PC-3 (cell line): ENCODE results near the gene DDC. TPM values are rescaled to one million over a fixed set of nuclear protein-coding genes. Genes with fewer than 3 reads are reported as not detected.
"Not testable (repeated sequence)": the region's sequence is repeated elsewhere in the genome, so short reads cannot be mapped to it uniquely, and the experiment has no call there.

Source experiments
- ATAC-seq: fragments of 200-7000 bp; cut with Tn5 transposase; 2 replicates; pipeline ENCODE4 v1.9.1; 2020; ENCODE audit warnings: mild to moderate bottlenecking, moderate library complexity
- BruUV-seq: library from RNA; stranded (reverse); fragments of 400-500 nt; replicated peaks from 2 replicates; lab custom pipeline; 2021; lab: Mats Ljungman, UMichigan
- CTCF ChIA-PET: fragments of 300-600 bp; sonication (Branson Sonifier 250); formaldehyde crosslinking; loops from one replicate; lab custom pipeline; 2022; ENCODE audit warnings: antibody characterized with exemption; lab: Charles Lee
- POLR2A ChIA-PET: fragments of 300-600 bp; sonication (Branson Sonifier 250); formaldehyde crosslinking; loops from one replicate; lab custom pipeline; 2022; ENCODE audit warnings: antibody characterized with exemption; ENCODE audit not compliant: unreplicated experiment; lab: Charles Lee
- DNase-seq: peaks from one replicate; pipeline ENCODE4 v3.0.0-alpha.2; 2015
- H2AFZ ChIP-seq: fragments of 300-600 bp; sonication (generic); 2 replicates; pipeline ENCODE4 v1.6.0; 2016; ENCODE audit warnings: antibody characterized with exemption, low read length
- H3F3A ChIP-seq: fragments of 300-600 bp; sonication (generic); one replicate; pipeline ENCODE4 v1.6.0; 2017; ENCODE audit warnings: antibody characterized with exemption, low read length, control low read depth, mild to moderate bottlenecking; ENCODE audit not compliant: unreplicated experiment
- H3K27ac ChIP-seq: fragments of 300-600 bp; sonication (generic); 2 replicates; pipeline ENCODE4 v1.5.1; 2016; ENCODE audit warnings: mild to moderate bottlenecking, low read length
- H3K27me3 ChIP-seq: fragments of 300-600 bp; sonication (generic); 2 replicates; pipeline ENCODE4 v1.6.1; 2016; ENCODE audit warnings: low read length, mixed read lengths
- H3K36me3 ChIP-seq: fragments of 300-600 bp; sonication (generic); 2 replicates; pipeline ENCODE4 v1.6.1; 2016; ENCODE audit warnings: low read depth, mixed run types, low read length, mixed read lengths
- H3K4me1 ChIP-seq: fragments of 300-600 bp; sonication (generic); 2 replicates; pipeline ENCODE4 v1.5.1; 2016; ENCODE audit warnings: low read length; ENCODE audit not compliant: insufficient read depth
- H3K4me2 ChIP-seq: fragments of 300-600 bp; sonication (generic); 2 replicates; pipeline ENCODE4 v1.6.0; 2016; ENCODE audit warnings: low read length
- H3K4me3 ChIP-seq: fragments of 300-600 bp; sonication (generic); 2 replicates; pipeline ENCODE4 v1.5.1; 2016; ENCODE audit warnings: mild to moderate bottlenecking, low read length, mixed read lengths
- H3K79me2 ChIP-seq: fragments of 300-600 bp; sonication (generic); 2 replicates; pipeline ENCODE4 v1.6.1; 2017; ENCODE audit warnings: low read length, mixed read lengths
- H3K9ac ChIP-seq: fragments of 300-600 bp; sonication (generic); 2 replicates; pipeline ENCODE4 v1.6.0; 2016; ENCODE audit warnings: mild to moderate bottlenecking, low read length
- H3K9me2 ChIP-seq: fragments of 300-600 bp; sonication (generic); replicated peaks from 2 replicates; pipeline ENCODE4 v1.6.1; 2016; ENCODE audit warnings: mixed run types, low read length, mixed read lengths
- H3K9me3 ChIP-seq: fragments of 300-600 bp; sonication (generic); 2 replicates; pipeline ENCODE4 v1.6.1; 2016; ENCODE audit warnings: low read length, mixed read lengths
- H4K20me1 ChIP-seq: fragments of 300-600 bp; sonication (generic); 2 replicates; pipeline ENCODE4 v1.6.1; 2016; ENCODE audit warnings: low read length, mixed read lengths
- CTCF ChIP-seq: fragments of 300-600 bp; sonication (generic); conservative IDR thresholded peaks from 2 replicates; pipeline ENCODE4 v1.5.1; 2017; ENCODE audit warnings: antibody characterized with exemption, low read depth, mild to moderate bottlenecking, low read length
- EZH2 ChIP-seq: fragments of 300-600 bp; sonication (generic); IDR thresholded peaks from one replicate; pipeline ENCODE4 v1.6.1; 2017; ENCODE audit warnings: antibody characterized with exemption, mild to moderate bottlenecking, low read length; ENCODE audit not compliant: unreplicated experiment
- EZH2phosphoT487 ChIP-seq: fragments of 300-600 bp; sonication (generic); IDR thresholded peaks from 2 replicates; pipeline ENCODE4 v1.6.1; 2018; ENCODE audit warnings: mild to moderate bottlenecking, antibody characterized with exemption, low read length, borderline replicate concordance
- intact Hi-C: fragments of 100-400 bp; cut with micrococcal nuclease; formaldehyde crosslinking; loops from 2 replicates; pipeline ENCODE4 v1.9.0; 2023
- total RNA-seq: library from RNA; depleted of rRNA; stranded (reverse); fragments of >200 nt; gene quantifications from 2 replicates; pipeline ENCODE4 v1.2.3, GENCODE V29; 2014

The DDC gene
- total RNA-seq, 1 experiment from 2014 or later: not detected

- DNase-seq: no peak
- Histone ChIP-seq H3K4me2 (no peak overlapping the region), H3K36me3 (no peaks in the 10 kb centered on the region), H3K4me3 (no peak overlapping the region), H3K9ac (no peak overlapping the region), H3K79me2 (no peaks in the 10 kb centered on the region), H3K9me3 (no peaks in the 10 kb centered on the region), H3K27me3 (no peaks in the 10 kb centered on the region), H3K4me1 (peaks cover 19% of the 10 kb centered on the region), H4K20me1 (no peaks in the 10 kb centered on the region), H3K27ac (no peak overlapping the region), H3K9me2 (no peaks in the 10 kb centered on the region), H2AFZ (no peak overlapping the region), H3F3A (no peaks in the 10 kb centered on the region)
- ATAC-seq: no peak
- CTCF ChIA-PET: no interaction called here
- intact Hi-C loops: no loop called here
- TF ChIP-seq EZH2: no peak
- no peak for TF ChIP-seq CTCF
- no peak for TF ChIP-seq EZH2phosphoT487
- POLR2A ChIA-PET: no interaction called here
- no TSS peak for BruUV-seq
Measured at GRCh38 chr7:50528266-50529092, 36.7 kb downstream of the DDC start.

GRCh38 chr7:50519350-50519749 is 45.9 kb downstream of the DDC start:
- H3K27ac ChIP-seq, CTCF ChIA-PET, H3K4me1 ChIP-seq, intact Hi-C loops, H3K4me2 ChIP-seq, H3K36me3 ChIP-seq, H3K4me3 ChIP-seq, DNase-seq, ATAC-seq, H3F3A ChIP-seq, H3K9ac ChIP-seq, H3K79me2 ChIP-seq, H3K9me3 ChIP-seq, H3K9me2 ChIP-seq, BruUV-seq, H2AFZ ChIP-seq, H3K27me3 ChIP-seq, H4K20me1 ChIP-seq, POLR2A ChIA-PET: not testable (repeated sequence)

- Histone ChIP-seq H3K4me2 (no peak overlapping the region), H3K4me3 (no peak overlapping the region), H4K20me1 (no peaks in the 10 kb centered on the region), H3F3A (no peaks in the 10 kb centered on the region), H2AFZ (no peak overlapping the region), H3K36me3 (no peaks in the 10 kb centered on the region), H3K79me2 (no peaks in the 10 kb centered on the region), H3K27me3 (no peaks in the 10 kb centered on the region), H3K9me3 (no peaks in the 10 kb centered on the region), H3K4me1 (no peaks in the 10 kb centered on the region), H3K9ac (no peak overlapping the region), H3K27ac (no peak overlapping the region), H3K9me2 (no peaks in the 10 kb centered on the region)
- no TSS peak for BruUV-seq
- ATAC-seq (no peak), DNase-seq (no peak)
- intact Hi-C loops: no loop called here
- TF ChIP-seq EZH2 (no peak), CTCF (no peak), EZH2phosphoT487 (no peak)
- CTCF ChIA-PET: no interaction called here
- POLR2A ChIA-PET: no interaction called here
Measured at GRCh38 chr7:50513166-50513871, 51.9 kb downstream of the DDC start.
